ENCODE data around the gene BBLN.

BBLN gene

GRCh38 chr9:128162215-128163026, 2.4 kb downstream of the BBLN start:
- DNase-seq (ENCODE audit: low read depth, low spot score): no peak

- DNase-seq (ENCODE audit: low read depth, low spot score): no peak
Measured at GRCh38 chr9:128163027-128163515, 3.0 kb downstream of the BBLN start.

GRCh38 chr9:128163523-128164306, 3.6 kb downstream of the BBLN start:
- no peak for DNase-seq (ENCODE audit: low read depth, low spot score)

DNA sequence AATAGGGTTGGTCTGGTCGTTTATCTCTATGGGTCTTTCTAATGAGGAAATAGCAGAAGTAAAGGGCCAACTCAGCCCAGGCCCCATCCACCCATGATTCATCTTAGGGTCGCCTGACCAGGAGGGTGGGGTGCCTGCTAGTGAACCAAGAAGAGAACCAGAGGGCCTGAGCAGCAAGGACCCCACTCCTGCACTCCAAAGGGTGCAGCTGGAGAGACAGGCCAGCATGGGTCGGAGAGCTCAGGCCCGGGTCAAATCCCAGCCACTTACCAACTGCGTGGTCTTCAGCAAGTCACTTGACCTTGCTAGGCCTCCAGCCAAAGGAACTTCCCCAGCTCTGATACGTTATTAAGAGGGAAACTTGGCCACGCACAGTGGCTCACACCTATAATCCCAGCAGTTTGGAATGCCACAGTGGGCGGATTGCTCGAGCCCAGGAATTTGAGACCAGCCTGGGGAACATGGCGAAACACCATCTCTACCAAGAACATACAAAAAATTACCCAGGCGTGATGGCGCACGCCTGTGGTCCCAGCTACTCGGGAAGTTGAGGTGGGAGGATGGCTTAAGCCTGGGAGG, 4.3 kb downstream of the BBLN start:
- DNase-seq (ENCODE audit: low read depth, low spot score): no peak

DNA sequence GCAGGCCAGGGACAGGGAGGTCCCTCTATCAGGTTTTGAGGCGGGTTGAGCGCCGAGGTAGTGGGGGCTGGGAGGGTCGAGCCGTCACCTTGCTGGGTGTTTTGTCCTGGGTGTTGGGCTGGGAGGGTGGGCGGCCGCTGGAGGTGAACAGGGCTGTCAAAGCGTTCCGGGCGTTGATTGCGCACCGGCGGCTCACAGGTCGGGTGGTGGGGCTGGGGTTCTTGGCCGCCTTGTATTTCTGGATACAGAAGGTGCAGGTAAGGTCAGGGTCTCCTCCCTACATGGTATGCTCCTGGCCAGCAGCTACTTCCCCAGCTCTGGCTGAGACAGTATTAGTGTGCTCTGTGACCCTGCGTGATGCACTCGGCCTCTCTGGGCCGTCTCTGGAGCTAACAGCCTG, 6.1 kb downstream of the BBLN start:
- no peak for DNase-seq (ENCODE audit: low read depth, low spot score)

DNA sequence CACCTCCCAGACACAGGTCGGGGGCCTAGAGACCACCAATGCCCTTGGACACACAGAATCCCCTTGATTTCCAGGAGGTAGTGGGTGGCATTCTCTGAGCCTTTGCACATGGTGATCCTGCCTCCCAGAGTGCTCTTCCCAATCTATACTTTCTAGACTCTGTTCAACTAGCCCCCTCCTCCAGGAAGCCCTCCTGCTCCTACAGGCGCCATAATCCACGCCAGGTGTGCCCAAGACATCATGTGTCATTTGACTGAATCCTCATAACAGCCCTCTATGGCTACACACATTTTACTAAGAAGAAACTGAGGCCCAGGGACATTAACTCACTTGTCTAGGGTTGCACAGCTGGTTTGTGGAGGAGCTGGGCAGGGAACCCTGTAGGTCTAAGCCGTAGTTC, 7.1 kb downstream of the BBLN start:
- no peak for DNase-seq (ENCODE audit: low read depth, low spot score)

DNA sequence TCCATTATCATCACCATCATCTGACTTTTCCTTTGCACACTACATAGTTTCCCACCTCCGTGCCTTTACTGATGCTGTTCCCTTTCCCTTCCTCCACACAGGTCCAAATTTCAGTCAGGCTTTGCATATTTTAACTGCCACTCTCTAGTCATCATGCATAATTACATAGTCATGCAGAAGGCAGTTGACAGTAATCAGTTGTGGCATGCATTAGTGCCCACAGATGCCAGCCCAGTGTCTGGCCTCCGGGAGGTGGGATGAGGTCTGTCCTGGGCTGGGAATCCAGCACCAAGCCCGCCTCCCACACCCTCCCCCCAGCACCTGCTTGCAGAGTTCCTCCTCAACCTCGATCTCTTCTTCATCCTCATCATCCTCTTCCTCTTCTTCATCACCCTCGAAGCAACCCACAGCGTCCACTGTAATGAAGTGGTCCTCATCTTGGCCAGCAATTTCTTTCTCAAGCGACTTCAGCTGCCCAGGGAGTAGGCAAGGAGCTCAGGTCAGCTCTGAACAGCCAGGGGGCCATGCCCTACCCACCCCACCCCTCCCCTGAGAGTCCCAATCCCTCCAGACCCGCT, 8.8 kb downstream of the BBLN start:
- DNase-seq (ENCODE audit: low read depth, low spot score): no peak

- DNase-seq (ENCODE audit: low read depth, low spot score): no peak
Measured at GRCh38 chr9:128169492-128169891, 9.4 kb downstream of the BBLN start.

DNA sequence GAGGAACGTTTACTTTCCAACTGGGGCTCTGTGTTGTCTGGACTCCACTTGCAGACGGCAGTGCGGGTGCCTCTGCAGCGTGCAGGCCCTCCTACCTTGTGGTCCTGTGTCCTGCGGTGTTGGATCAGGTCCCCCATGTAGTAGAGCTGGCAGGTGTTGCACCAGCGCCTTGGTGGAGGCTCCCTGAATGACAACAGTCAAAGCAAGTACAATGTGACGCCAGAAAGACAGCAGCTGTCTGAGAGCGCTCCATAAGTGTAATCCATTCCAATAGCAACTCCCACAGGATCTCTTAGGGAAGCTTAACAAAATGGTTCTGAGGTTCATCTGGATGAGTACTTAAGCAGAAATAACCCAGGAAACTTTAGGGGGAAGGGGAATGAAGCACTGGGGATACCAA, 9.9 kb downstream of the BBLN start:
- DNase-seq (ENCODE audit: low read depth, low spot score): no peak

GRCh38 chr9:128174062-128174461, 14.0 kb downstream of the BBLN start:
- no peak for DNase-seq (ENCODE audit: low read depth, low spot score)

DNA sequence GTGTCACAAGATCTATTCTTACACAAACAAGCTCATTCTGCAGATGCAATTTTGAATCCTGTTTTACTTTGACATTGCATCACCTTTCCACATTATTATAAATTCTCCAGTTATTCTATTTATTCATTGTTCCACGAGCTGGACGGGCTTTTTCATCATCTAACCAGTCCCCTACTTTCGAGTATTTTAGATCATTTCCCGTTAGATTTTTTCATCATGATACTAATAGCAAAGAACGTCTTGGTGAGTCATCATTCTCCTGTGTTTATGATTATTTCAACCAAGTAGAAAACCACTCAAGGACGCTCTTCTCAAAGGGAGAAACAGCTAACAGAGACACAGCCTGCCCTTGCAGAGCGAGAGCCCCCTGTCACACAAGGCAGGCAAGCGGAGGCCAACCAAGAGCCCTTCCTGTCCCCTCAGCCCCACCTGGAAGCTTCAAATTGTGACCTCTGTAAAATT, 15.1 kb downstream of the BBLN start:
- no peak for DNase-seq (ENCODE audit: low read depth, low spot score)

- no peak for DNase-seq (ENCODE audit: low read depth, low spot score)
Measured at GRCh38 chr9:128175726-128176125, 15.7 kb downstream of the BBLN start.

DNA sequence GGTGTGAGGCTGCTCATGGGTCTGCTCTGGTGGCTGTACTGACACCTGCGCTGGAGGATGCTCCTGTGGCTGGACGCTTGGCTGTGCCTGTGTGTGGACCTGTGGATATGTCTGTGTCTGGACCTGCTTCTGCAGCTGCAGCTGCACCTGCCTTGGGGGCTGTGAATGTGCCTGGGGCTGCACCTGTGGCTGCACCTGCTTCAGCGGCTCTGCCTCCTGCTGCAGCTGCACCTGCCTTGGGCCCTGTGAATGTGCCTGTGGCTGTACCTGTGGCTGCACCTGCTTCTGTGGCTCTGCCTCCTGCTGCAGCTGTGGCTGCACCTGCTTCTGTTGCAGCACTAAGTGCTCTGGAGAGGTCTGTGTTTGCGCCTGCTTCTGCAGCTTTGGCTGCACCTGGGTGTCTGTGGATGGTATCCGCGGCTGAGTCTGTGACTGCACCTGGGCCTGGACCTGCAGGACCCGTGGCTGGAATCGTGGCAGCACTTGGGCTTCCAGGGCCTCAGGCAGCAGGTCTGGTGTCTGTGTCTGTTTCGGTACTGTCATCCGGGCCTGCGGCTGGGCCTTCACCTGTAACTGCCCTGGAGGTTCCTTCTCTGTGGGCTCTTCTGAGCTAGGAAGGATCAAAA, 18.9 kb downstream of the BBLN start:
- no peak for DNase-seq (ENCODE audit: low read depth, low spot score)

DNA sequence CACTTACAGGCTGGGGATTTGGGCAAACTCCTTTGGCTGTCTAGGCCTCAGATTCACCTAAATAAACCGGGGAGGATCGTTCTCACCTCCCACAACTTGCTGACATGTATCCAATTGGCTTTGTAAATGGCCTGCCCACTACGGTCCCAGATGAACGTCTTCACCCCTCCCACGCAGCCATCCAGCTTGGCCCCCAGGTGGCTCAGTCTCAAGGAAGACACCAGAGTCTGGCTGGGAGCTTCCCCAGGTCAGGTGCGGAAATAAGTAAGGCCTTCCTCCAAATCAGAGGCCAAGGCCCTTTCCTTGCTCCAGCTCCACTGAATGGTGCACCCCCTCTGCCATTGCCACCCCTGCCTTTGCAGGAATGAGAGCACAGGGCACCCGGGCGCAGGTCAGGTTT, 19.9 kb downstream of the BBLN start:
- no peak for DNase-seq (ENCODE audit: low read depth, low spot score)

- DNase-seq (ENCODE audit: low read depth, low spot score): no peak
Measured at GRCh38 chr9:128180447-128180846, 20.4 kb downstream of the BBLN start.

- DNase-seq (ENCODE audit: low read depth, low spot score): peak; percentile 87
Measured at GRCh38 chr9:128181480-128181879, 21.4 kb downstream of the BBLN start.

DNA sequence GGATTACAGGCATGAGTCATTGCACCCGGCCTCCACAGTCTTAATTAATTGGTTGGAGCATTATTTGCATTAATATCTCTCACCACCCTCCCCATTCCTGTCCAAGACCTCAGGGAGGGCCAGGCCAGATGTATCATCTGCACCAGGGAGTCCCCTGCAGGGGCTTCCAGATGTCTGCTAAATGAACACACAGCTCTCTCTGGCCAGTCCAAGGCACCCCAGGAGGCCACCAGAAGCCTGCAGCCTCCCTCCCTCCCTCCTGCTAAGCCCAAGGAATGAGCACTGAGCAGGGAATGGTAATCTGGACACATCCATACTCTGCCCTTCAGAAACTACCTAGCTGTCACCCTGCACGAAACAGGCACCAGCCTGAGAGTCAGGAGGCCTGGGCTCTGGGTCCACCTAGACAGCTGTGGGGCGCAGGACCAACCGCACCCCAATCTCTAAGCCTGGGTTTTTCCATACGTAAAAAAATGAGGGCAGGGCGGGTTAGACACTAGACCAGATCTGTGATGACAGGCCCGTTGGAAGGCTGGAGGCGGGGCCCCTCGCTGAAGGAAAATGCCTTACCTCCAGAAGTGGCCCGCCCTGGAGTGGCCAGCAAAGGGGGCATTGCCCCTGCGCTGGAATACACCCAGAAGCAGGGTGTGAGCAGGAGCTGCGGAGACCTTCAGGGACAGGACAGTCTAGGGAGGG, 23.0 kb downstream of the BBLN start:
- no peak for DNase-seq (ENCODE audit: low read depth, low spot score)

- DNase-seq (ENCODE audit: low read depth, low spot score): no peak
Measured at GRCh38 chr9:128185979-128186965, 26.2 kb downstream of the BBLN start.

- DNase-seq (ENCODE audit: low read depth, low spot score): no peak
Measured at GRCh38 chr9:128187361-128187760, 27.3 kb downstream of the BBLN start.

DNA sequence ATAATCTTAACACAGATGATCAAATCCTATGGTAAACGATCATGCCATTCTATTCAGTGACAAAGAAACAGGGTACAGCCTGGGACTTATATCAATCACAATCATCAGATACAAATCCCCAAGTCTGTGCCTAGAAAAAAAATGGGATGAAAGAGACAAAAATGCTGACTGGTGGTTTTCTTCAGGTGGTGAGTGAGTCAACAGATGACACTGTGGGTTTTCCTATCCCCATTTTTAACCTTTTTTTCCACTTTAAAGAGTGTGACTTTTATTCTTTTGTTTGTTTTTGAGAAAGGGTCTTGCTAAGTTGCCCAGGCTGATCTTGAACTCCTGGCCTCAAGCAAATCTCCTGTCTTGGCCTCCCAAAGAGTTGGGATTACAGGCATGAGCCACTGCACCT, 28.1 kb downstream of the BBLN start:
- DNase-seq (ENCODE audit: low read depth, low spot score): no peak
